Thyroid gland (tissue), 4 donors: ENCODE results near the gene ZNF283.

Experiments used
- CTCF ChIP-seq, 6 experiments: fragments of 200-600 bp in 3 of 6; fragments of 450-650 bp in 3 of 6; sonication (generic) in 3 of 6; IDR thresholded peaks; one replicate each; pipeline ENCODE4 v1.5.1; 2016 to 2019; ENCODE audit warnings: antibody characterized with exemption in 6 of 6, mild to moderate bottlenecking in 2 of 6, inconsistent platforms in 1 of 6, moderate library complexity in 1 of 6
- POLR2A ChIP-seq, 2 donors: fragments of 450-650 bp; IDR thresholded peaks; one replicate each; pipeline ENCODE4 v1.6.1; 2017; ENCODE audit warnings: antibody characterized with exemption in 2 of 2, mild to moderate bottlenecking in 2 of 2, moderate library complexity in 1 of 2

DNA sequence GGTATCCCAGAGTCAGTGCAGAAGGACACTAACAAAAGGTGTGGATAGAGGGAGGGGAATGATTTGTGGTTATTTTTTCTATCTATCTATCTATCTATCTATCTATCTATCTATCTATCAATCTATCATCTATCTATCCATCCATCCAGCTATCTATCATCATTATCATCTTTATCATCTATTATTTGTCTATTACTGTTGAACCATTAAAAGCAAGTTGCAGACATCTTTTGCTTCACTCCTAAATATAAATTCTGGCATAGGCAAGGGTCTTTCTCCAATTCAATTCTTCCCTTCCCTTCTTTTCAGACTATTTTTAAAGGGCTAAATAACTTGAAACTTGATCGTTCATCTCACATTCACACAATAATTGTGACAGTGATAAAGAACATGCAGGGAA lies 14.9 kb upstream of the ZNF283 start:
- TF ChIP-seq CTCF (IDR thresholded peaks at IDR 0.05) (no peak), POLR2A (IDR thresholded peaks at IDR 0.05) (no peak)
